Measurements from ENCODE around the gene GM2A.

DNA sequence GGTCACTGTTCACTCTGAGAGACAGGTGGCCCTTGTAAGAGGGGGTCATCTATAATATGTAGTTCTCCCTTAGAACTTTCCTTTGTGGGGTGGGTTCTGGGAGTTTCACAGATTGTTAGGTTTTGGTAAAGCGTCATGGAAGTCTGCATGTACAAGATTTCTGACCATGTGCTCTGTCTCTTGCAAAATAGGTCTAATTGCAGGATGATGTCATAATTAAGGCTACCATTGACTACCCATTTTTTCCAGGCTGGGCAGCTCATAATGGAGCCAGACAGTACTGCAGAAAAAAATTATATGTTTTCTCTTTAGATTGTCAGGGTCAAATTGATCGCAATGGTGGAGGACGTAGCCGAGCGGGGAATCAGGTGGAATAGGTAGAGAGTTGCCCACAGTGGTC, 3.7 kb upstream of the GM2A start:
- TF ChIP-seq EP300 (IDR thresholded peaks at IDR 0.05; ENCODE audit: borderline replicate concordance in 1 of 2, low read depth in 2 of 2, low read length in 2 of 2) (no peak), CHD1 (IDR thresholded peaks at IDR 0.05; ENCODE audit: low read depth, low read length) (no peak), POLR2A (IDR thresholded peaks at IDR 0.05; ENCODE audit: control extremely low read depth in 1 of 2, low read depth in 2 of 2, low read length in 2 of 2) (no peak)
- TF ChIP-seq, protein P1, sequence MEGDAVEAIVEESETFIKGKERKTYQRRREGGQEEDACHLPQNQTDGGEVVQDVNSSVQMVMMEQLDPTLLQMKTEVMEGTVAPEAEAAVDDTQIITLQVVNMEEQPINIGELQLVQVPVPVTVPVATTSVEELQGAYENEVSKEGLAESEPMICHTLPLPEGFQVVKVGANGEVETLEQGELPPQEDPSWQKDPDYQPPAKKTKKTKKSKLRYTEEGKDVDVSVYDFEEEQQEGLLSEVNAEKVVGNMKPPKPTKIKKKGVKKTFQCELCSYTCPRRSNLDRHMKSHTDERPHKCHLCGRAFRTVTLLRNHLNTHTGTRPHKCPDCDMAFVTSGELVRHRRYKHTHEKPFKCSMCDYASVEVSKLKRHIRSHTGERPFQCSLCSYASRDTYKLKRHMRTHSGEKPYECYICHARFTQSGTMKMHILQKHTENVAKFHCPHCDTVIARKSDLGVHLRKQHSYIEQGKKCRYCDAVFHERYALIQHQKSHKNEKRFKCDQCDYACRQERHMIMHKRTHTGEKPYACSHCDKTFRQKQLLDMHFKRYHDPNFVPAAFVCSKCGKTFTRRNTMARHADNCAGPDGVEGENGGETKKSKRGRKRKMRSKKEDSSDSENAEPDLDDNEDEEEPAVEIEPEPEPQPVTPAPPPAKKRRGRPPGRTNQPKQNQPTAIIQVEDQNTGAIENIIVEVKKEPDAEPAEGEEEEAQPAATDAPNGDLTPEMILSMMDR (IDR thresholded peaks at IDR 0.05; ENCODE audit: control extremely low read depth in 1 of 3, insufficient read depth in 1 of 3, low read depth in 1 of 3, low read length in 3 of 3) = no peak
